Bronchial smooth muscle cell (primary cell): Measurements from ENCODE around the gene MRPL43. TPM values are rescaled to one million over a fixed set of nuclear protein-coding genes. Genes with fewer than 3 reads are reported as not detected.

Experiments
- total RNA-seq: library from RNA; depleted of rRNA; stranded (reverse); fragments of >200 nt; gene quantifications from 2 replicates; pipeline ENCODE4 v1.2.1, GENCODE V29; 2014

MRPL43 gene
- 58.2 and 62.7 TPM in 2 replicates for total RNA-seq

DNA sequence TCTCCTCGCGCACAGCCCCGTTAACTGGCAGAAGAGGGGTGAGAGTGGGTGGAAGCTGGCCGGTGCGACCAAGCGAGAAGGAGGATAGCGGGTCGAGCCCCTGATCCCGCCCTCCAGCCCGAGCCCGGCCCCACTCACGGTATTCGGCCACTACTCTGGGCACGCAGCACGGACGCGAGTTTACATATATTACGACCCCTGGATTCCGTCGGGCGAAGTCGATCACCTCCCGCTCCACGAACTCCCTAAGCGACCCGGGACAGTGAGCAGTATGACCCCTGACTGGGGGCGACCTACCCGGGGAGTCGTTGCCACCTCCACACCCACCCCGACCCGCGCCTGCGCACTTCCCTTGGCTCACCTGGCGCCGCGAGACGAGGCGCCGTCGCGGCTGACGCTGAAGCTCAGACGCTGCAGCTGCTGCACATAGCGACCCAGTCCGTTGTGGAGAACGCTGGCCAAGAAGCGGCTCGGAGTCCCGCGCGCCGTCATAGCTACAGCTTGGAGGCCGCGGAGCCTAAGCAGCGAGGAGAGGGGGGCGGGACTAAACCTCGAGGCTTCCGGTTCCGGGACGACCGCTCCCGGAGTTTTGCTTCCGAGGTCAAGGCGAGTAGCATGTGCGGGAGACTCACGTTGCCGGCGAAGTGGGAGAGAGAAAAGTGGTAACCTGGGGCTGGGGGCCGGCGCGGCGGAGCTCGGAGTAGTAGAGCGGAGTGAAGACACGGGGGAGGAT, at the start of gene MRPL43, which contains the start of gene TWNK:
MRPL43 (minus strand) TSS at position 546 of the 733 bp plus-strand sequence; CDS start at position 492, 54 bp downstream.
TWNK (plus strand) TSS at position 592 of the 733 bp plus-strand sequence. CDS start 668 bp downstream, outside the sequence.

DNA sequence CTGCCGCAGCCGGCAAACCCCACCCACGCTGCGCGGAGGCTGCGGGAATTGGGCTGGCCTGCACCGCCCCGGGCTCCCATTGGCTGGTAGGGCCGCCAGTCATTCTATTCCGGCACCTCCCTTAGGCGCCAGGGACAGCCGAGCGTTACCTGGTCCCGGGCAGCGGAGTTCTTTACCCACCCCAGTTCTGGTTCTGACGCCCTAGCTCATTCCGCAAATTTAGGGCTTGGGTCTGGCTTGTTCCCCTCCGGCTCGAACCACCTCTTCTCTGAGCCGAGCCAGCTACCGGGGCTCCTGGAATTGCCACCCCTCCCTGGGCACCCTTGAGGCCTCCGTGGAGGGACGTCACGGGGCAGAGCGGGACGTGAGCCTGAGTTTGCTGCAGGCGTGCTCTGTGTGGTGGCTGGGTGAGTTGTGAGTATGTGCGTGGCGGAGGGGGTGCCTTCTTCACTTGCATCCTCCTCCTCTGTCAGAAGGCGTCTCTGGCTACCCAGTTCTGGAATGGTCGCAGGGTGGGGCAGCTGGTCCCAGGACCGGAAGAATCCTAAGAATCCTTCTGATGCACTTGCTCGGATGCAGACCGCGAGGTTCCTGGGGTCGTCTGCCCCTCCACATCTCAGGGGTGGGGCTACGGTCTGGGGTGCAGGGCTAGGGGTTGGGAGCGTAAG, 44.0 kb upstream of the MRPL43 start, which contains the start of the genes PDZD7 and SFXN3:
PDZD7 (minus strand) TSS at position 2 of the 668 bp plus-strand sequence. CDS start 910 bp downstream, outside the sequence.
SFXN3 (plus strand) TSS at position 107 of the 668 bp plus-strand sequence. CDS start 3,461 bp downstream, outside the sequence.

GRCh38 chr10:100999742-101000126, 12.4 kb upstream of the MRPL43 start, which contains the start of gene LZTS2:
Gene LZTS2 (plus strand): TSS chr10:100999808. CDS start chr10:101002539, 2,731 bp downstream.

DNA sequence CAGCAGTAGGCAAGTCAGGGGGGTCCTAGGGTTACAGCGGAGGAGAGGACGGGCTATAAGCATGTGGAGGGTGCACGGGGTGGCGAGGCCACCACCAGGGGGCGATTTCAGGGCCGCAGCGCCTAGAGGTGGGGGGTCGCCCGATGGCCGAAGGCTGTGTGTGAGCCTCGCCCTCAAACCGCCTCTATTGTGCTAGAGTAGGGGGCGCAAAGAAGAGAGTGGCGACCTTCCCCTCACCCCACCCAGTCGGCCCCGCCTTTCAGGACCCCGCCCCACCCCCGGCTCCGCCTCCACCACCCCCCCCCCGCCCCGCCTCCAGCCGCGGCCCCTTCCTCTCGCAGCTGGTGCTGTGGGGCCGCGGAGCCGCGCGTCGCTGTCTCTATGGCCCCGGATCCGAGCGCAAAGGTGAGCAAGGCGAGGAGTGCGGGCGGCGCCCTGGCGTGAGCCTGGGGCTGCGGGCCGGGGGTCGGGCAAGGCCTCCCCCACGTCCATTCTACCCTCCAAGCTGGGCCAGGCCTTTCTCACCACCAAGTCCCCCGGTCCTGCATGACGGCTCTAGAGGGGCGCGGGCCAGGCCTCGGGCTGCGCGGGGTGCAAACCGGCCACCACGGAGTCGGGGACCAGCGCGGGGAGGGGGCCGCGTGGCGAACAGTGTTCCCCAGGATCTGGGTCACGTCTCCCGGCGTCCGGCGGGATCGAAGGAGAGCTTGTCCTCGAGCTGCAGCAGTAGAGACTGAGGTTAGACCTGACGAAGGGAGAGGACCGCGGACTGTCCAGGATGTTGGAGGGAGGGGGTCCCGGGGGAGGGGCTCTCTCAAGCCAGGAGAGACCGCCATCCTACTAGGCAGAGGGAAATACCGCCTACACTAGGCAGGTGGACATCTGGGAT, 17.9 kb downstream of the MRPL43 start, which contains the start of gene SEMA4G:
SEMA4G (plus strand) TSS at position 318 of the 889 bp plus-strand sequence. CDS start 3,409 bp downstream, outside the sequence.

Other genes starting within 250 kb of the MRPL43 start
- gene PAX2, start 241.9 kb downstream of the MRPL43 start, total RNA-seq = not detected in 2 replicates
- 17.7 and 28.2 TPM in 2 replicates for gene SLF2, start 74.5 kb downstream of the MRPL43 start, total RNA-seq
- gene SEMA4G, start 18.0 kb downstream of the MRPL43 start, total RNA-seq = 0.43 and 1.6 TPM in 2 replicates
- 3.0 and 5.4 TPM in 2 replicates for gene TWNK, start within 50 bp of the MRPL43 start, total RNA-seq
- gene LZTS2, start 12.3 kb upstream of the MRPL43 start, total RNA-seq = 62.7 and 74.9 TPM in 2 replicates
- gene PDZD7, start 43.6 kb upstream of the MRPL43 start, total RNA-seq = 1.8 and 2.0 TPM in 2 replicates
- 63.2 and 77.9 TPM in 2 replicates for gene SFXN3, start 43.7 kb upstream of the MRPL43 start, total RNA-seq
- gene KAZALD1, start 74.5 kb upstream of the MRPL43 start, total RNA-seq = 84.3 and 155 TPM in 2 replicates
- not detected in 2 replicates for gene TLX1, start 143.8 kb upstream of the MRPL43 start, total RNA-seq
- under 0.01 TPM in 1 of 2 replicates, not detected in the other for gene LBX1, start 242.0 kb upstream of the MRPL43 start, total RNA-seq